ENCODE measurements around the gene RESF1.

RESF1 gene

DNA sequence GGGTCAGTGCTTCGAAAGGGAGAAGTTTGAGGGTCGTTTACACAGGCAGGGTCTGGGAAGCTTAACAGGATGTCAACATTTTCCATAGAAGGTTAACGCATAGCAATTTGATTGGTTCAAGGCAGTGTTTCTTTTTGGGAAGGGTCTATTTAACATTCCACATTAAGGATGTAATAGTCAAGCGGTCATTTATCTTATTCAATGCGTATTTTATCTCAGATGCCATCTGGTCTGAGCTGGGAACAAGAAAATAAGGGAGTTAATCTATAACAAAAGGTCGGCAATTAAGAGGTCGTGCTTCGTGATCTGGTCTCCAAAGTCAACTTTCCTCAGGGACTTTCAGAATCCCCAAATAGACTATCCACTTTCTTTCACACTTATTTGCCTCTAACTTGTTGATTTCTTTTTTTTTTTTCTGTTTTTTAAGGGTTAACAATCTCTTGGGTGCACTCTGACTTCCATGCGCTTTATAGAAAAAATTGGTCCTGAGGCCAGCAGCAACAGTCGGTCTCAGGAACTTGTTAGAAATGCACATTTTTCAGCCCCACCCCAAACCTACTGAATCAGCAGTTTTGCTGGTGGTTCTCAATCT lies 550 bp upstream of the RESF1 start:
- H3K27ac ChIP-seq, result peak overlapping the region in 20 of 21 experiments; percentile 71 to 96 (median 91)

DNA sequence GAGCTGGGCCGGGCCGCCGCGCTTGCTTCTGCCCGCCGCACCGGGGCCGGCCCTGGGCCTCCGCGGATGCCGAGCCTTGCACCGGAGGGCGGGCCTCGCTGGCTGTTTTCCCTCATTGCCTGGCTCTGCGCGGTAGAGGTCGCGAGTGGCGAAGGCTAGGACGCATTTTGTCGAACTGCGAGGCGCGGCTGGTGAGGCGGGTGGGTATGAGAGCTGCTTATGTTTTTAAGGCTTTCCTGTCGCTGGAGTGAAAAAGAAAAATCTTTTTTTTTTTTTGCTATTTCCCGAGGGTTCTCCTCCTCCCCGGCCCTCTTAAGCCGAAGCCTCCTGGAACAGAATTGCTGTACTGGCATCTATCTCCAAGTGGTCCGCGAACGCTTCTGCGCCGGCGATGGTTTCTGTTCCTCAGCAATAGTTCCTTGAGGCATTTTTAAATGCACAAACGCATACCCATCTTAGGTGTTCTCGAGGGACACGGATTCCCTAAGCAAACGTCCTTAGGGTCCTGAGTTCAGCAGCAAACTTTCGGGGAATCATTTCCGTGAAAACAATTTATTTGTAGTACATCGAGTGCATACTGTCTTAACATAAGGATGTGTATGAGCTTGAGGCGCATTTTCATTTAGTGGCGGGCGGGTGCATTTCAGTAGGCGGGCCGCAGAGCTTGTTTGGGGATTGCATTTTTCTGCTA lies 631 bp downstream of the RESF1 start:
- Histone ChIP-seq H3K27ac (peak overlapping the region; percentile 71 to 96 (median 91)), H3K4me3 (peak overlapping the region; percentile 53 to 86 (median 69))

More for the DNA sequence above, 550 bp upstream of the RESF1 start:
- peak overlapping the region; percentile 53 to 86 (median 69) for H3K4me3 ChIP-seq

DNA sequence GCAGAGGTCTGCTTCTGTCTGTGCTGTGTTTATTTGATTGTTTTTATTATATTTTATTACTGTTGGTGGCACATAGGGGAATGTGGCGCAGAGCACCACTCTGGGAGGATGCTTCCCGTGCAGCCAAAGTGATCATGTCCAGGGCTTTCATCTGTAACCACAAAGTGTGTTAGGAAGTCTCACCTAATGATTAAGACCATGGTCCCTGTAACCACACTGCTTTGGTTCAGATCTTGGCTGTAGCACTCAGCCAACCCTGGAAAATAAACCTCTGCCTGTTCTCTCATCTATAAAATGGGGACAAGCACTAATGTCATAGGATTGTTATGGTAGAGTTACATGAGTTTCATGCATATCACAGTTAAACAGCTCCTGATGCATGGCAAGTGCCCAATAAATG lies 1.9 kb downstream of the RESF1 start:
- H3K27ac ChIP-seq, result peak overlapping the region in 15 of 21 experiments; percentile 1 to 96 (median 93)
- H3K4me3 ChIP-seq, result peak overlapping the region; percentile 53 to 86 (median 69)

DNA sequence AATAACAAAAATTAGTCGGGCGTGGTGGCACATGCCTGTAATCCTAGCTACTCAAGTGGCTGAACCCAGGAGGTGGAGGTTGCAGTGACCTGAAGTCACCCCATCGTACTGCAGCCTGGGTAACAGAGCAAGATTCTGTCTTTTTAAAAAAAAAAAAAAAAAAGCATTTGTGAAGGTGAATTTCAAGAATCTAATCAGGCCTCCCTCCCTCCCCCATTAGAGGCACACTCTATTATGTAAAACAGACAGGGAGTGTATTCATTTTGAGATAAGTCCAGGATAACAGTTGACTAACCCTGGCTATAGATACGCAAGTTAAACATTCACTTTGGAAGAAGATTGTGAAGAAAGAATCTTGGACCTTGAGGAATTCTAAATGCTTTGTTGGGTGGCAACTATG lies 2.9 kb downstream of the RESF1 start:
- H3K4me3 ChIP-seq, result peak overlapping the region in 6 of 7 experiments; percentile 53 to 86 (median 74)
- peak overlapping the region in 8 of 21 experiments; percentile 10 to 95 (median 94) for H3K27ac ChIP-seq

DNA sequence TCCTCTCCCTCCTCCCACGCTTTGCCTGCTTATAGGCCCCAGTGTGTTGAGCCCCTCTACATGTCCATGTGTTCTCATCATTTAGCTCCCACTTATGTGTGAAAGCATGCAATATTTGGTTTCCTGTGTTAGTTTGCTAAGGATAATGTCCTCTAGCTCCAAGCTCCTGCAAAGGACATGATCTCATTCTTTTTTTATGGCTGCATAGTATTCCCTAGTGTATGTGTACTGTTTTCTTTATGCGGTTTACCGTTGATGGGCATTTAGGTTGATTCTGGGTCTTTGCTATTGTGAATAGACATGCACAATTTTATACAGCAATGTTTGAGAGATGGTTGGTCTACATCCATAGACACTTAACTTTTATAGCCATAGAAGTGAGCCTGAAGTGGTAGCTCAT lies 5.1 kb downstream of the RESF1 start:
- no peak overlapping the region for H3K4me3 ChIP-seq
- H3K27ac ChIP-seq, result peak overlapping the region in 1 of 21 experiments; percentile 93

DNA sequence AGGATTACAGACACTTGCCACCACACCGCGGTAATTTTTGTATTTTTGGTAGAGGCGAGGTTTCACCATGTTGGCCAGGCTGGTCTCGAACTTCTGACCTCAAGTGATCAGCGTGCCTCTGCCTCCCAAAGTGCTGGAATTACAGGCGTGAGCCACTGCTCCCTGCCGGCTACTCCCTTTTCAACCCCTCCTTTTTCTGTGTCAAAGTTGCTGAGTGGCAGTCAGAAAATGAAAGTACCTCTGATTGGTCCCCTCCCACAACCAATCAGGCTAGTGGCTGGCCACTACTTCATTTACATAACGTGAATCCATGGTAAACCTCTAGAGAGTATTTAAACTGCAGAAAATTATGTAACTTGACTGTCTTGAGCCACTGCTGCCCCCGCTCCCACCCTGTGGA lies 5.9 kb downstream of the RESF1 start:
- no peak overlapping the region for H3K4me3 ChIP-seq

DNA sequence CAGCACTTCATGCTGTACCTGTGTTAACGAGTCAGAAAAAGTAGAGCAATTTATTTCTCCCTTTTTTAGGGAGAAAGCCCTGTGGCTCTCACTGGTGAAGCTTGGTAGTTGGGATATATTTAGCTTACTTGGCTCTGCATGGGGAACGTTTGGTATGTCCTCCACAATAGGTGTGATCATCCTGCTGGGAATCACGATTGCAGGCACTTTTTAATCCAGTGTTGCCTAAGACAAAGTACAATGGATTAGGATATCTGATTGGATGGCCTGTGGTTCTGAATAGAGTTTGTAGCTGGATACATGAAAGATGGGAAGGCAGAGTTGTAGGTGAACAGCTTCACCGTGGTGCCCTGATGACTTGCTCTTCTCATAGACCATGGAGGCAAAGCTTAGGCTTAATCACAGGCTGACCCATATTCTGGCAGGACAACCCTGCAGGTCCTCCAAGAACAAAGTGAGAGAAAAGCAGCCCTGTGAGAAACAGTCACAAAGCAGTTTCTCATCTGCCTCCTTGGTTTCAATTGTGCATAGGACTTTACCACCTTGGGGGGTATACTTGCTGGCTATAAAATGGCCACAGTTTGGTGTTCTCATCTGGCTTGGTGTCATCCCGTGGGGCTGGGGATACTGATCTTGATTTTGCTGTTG lies 7.5 kb downstream of the RESF1 start:
- H3K4me3 ChIP-seq, result peak overlapping the region in 1 of 7 experiments; percentile 8
- peak overlapping the region in 5 of 21 experiments; percentile 12 to 52 (median 32) for H3K27ac ChIP-seq

More for the DNA sequence above, 5.9 kb downstream of the RESF1 start:
- peak overlapping the region in 2 of 21 experiments; percentile 28 to 52 for H3K27ac ChIP-seq

DNA sequence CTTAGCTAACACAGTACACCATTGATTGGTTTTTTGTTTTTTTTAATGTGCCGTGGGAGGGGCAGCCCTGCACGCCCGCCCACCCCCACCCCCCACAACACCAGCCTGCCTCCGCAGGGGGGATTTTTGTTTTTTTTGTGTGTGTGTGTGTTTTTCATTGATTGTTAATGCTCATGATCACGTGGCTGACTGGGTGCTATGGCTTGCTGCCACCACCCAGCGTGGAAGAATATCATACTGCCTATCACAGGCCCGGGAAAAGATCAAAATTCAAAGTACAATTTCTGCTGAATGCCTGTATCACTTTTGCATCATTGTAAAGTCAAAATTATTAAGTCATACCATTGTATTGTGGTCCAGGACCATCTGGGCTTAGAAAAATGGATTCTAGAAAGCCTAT lies 8.3 kb downstream of the RESF1 start:
- Histone ChIP-seq H3K27ac (peak overlapping the region in 1 of 21 experiments; percentile 52), H3K4me3 (no peak overlapping the region)

DNA sequence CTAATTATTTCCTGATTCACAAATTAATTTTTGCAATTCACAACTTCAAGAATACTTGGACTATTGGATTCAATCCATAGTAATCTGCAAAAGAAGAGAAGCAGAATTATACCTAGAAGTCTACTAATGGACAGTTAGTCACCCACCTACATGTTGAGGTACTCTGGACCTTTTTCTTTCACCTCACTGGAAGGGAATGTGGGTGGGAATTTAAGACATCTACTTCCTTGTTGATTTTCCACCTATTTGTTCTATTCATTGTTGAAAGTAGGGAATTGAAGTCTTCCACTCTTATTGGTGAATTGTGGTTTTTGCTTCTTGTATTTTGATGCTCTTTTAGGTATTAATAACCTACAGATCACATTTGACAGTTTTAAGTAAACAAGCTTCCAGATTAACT lies 11.0 kb downstream of the RESF1 start:
- H3K27ac ChIP-seq, result no peak overlapping the region
- no peak overlapping the region for H3K4me3 ChIP-seq

DNA sequence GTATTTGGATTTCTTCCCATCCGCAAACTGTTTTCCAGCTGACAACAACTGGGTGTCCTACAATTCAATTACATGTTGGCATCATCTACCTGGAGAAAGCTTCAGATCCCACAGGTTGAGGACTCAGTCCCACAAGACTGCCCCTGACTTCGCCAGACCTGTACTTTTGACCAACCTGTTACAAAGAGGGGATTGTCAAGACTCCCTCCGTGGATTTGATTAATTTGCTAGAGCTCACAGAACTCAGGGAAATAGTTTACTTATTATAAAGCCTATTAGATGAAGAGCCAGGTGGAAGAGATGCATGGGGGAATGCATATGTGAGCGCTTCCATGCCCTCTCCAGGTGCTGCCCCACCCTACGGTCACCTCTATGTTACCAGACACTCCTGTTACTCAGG lies 14.6 kb downstream of the RESF1 start:
- Histone ChIP-seq H3K4me3 (no peak overlapping the region), H3K27ac (no peak overlapping the region)

DNA sequence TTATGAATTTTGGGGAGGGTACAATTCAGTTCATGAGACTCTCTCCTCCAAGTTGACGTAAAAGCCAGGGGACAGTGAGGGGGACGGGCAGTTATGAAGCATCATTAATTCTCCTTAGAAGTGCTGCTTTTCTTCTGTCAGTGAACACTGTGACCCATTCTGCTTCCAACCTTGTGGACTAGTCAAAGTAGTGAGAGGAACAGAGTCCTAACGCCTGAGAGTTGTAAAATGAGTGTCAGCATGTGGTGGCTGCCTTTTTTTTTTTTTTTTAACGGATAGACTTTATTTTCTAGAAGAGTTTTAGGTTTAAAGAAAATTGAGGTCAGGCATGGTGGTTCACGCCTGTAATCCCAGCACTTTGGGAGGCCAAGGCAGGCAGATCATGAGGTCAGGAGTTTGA lies 15.5 kb downstream of the RESF1 start:
- Histone ChIP-seq H3K4me3 (no peak overlapping the region), H3K27ac (no peak overlapping the region)

DNA sequence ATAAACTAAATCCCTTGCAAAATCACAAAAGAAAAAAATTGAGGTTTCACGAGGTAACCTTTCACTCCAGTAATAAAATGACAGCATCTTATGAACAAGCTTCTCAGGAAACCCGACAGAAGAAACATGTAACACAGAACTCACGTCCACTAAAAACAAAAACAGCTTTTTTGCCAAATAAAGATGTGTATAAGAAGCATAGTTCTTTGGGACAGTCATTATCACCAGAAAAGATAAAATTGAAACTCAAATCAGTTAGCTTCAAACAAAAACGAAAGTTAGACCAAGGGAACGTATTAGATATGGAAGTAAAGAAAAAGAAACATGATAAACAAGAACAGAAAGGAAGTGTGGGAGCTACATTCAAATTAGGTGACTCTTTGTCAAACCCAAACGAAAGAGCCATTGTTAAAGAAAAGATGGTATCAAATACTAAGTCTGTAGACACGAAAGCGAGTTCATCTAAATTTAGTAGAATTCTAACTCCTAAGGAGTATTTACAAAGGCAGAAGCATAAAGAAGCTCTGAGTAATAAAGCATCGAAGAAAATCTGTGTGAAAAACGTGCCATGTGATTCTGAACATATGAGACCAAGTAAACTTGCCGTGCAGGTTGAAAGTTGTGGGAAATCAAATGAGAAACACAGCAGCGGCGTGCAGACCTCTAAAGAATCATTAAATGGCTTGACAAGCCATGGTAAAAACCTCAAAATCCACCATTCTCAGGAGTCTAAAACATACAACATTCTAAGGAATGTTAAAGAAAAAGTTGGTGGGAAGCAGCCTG lies 25.8 kb downstream of the RESF1 start:
- H3K4me3 ChIP-seq, result no peak overlapping the region
- H3K27ac ChIP-seq, result no peak overlapping the region

DNA sequence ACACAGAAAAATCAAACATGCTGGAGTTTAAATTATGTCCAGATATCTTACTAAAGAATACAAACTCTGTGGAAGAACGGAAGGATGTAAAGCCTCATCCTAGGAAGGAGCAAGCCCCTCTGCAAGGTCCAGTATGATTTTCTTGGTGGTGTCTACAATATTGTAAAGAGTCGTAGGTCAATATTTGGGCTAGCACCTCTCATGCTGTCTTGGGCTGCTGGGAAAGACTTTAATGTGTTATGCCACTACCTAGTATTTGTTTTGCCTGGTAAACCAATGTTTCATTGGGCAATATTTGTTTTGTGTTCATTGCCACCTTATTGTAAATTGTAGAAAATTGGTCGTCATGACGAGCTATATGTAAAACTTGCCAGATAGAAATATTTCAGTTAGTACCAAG lies 26.6 kb downstream of the RESF1 start:
- H3K4me3 ChIP-seq, result no peak overlapping the region
- no peak overlapping the region for H3K27ac ChIP-seq

DNA sequence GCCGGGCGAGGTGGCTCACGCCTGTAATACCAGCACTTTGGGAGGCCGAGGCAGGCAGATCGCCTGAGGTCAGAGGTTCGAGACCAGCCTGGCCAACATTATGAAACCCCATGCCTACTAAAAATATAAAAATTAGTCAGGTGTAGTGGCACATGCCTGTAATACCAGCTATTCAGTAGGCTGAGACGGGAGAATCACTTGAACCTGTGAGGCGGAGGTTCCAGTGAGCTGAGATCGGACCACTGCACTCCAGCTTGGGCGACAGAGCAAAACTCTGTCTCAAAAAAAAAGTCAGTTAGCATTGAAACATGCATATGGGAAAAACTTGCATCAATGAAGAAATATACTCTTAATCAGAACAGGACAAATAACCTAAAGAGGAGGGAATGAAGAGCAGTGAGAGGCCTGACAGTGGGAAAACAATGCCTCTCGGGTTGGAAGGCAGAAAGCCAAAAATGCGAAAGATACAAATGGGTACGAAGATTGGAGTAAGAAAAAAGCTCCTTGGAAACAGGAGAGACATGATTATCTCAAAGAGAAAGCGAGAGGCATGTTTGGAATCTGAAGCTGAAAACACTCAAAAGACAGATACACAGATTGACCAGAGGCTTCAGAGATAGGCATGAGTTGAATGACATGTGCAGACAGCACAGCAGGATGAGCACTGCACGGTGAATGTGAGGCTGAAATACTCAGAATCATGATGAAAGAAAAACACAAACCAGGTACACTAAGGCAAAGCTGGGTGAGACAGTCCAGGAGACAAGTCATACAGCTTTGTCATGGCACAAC lies 30.6 kb downstream of the RESF1 start:
- H3K4me3 ChIP-seq, result no peak overlapping the region
- no peak overlapping the region for H3K27ac ChIP-seq

DNA sequence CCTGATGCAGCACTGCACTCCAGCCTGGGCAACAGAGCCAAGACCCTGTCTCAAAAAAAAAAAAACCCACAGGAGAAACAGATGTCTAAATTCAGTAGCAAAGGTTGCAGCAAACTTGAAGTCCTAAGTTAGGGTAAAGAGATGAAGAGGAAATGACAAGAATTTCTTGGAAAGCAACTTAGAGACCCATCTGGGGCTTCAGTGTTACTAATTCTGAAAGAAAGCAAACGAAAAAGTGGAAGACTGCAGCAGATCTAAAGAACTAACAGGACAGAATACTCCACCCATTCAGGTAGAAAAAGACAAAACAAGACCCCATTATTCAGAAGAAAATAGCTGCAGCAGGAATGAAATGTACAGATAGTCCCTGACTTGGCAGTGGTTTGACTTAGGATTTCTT lies 31.9 kb downstream of the RESF1 start:
- H3K4me3 ChIP-seq, result no peak overlapping the region
- H3K27ac ChIP-seq, result no peak overlapping the region

DNA sequence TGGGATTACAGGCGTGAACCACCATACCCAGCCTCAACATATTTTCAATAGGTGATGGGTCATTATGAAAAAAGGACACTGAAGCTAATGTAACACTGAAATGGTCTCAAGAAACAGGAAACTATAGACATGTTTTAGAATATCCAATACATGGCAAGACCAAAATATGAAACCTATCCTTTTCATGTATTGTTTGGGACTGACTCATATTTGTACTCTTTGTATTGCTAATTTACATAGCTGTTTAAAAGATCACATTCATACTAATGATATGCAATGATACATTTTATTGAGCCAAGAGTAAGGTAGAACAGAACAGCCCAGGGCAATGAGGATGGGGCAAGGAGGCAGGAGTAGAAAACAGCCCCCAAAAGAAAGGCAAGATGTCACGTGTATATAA lies 32.6 kb downstream of the RESF1 start:
- Histone ChIP-seq H3K4me3 (no peak overlapping the region), H3K27ac (no peak overlapping the region)

DNA sequence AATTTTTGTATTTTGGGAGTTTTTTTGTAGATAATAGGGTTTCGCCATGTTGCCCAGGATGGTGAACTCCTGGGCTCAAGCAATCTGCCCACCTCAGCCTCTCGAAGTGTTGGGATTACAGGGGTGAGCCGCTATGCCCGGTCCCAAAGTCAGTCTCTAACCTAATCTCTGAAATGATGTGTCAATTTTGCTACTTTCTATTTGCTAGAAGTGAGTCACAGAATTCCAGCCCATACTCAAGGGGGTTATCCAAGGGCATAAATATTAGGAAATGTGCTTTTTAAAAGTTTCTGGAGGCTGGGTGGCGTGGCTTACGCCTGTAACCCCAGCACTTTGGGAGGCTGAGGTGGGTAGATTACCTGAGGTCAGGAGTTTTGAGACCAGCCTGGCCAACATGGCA lies 40.5 kb downstream of the RESF1 start:
- Histone ChIP-seq H3K27ac (no peak overlapping the region), H3K4me3 (no peak overlapping the region)

DNA sequence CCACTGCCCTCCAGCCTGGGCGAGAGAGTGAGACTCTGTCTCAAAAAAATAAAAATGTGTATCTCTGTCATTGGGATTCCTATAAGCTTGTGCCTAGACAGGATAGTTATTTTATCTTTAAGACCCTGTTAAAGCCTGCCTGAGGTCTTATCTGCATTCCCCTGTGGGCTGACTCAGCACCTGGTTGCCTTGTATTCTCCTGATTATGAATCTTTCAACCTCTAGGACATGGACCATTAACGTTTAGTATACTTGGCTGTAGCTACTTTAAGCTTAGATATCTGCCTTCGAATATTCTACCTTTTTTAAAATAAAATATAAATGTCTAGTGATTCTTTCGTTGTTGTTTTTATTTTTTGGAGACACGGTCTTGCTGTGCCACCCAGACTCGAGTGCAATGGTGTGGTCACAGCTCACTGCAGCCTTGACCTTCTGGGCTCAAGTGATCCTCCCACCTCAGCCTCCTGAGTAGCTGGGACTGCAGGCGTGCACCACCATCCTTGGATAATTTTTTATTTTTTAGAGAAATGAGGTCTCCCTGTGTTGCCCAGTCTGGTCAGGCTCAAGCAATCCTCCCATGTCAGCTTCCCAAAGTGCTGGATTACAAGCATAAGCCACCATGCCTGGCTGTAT lies 41.3 kb downstream of the RESF1 start:
- no peak overlapping the region for H3K4me3 ChIP-seq

More for the DNA sequence above, 41.3 kb downstream of the RESF1 start:
- no peak overlapping the region for H3K27ac ChIP-seq
